Endothelial cell (in vitro differentiated cells): Measurements from ENCODE around the gene EME2. TPM values are rescaled to one million over a fixed set of nuclear protein-coding genes. Genes with fewer than 3 reads are reported as not detected.

Experiments used
- DNase-seq: peaks from one replicate; pipeline ENCODE4 v3.0.0; 2021; ENCODE audit warnings: low spot score
- H3K27ac Mint-ChIP-seq: one replicate; pipeline ENCODE4 v1.8.0; 2021; ENCODE audit warnings: mixed read lengths, inconsistent platforms; ENCODE audit not compliant: unreplicated experiment
- H3K27me3 Mint-ChIP-seq: one replicate; pipeline ENCODE4 v1.8.0; 2021; ENCODE audit warnings: mild to moderate bottlenecking, moderate library complexity, mixed read lengths, inconsistent platforms; ENCODE audit not compliant: unreplicated experiment
- H3K36me3 Mint-ChIP-seq: one replicate; pipeline ENCODE4 v1.8.0; 2021; ENCODE audit warnings: mild to moderate bottlenecking, low read depth, mixed read lengths, inconsistent platforms; ENCODE audit not compliant: unreplicated experiment
- H3K4me1 Mint-ChIP-seq: one replicate; pipeline ENCODE4 v1.8.0; 2021; ENCODE audit warnings: mild to moderate bottlenecking, mixed read lengths, inconsistent platforms; ENCODE audit not compliant: unreplicated experiment
- H3K4me3 Mint-ChIP-seq: one replicate; pipeline ENCODE4 v1.8.0; 2021; ENCODE audit warnings: mild to moderate bottlenecking, mixed read lengths, inconsistent platforms; ENCODE audit not compliant: unreplicated experiment
- H3K9me3 Mint-ChIP-seq: one replicate; pipeline ENCODE4 v1.8.0; 2021; ENCODE audit warnings: mixed read lengths, inconsistent platforms; ENCODE audit not compliant: unreplicated experiment
- CTCF ChIP-seq: fragments of 200-600 bp; sonication (generic); IDR thresholded peaks from one replicate; pipeline ENCODE4 v1.5.0; 2021; ENCODE audit warnings: antibody characterized with exemption; ENCODE audit not compliant: unreplicated experiment
- total RNA-seq: library from RNA; stranded (reverse); fragmentation: NEBNext Ultra II Directional; extraction: Animal tissue kit (Norgen Biotek cat#: 25700); gene quantifications from one replicate; pipeline ENCODE4 v1.2.1, GENCODE V29; 2021; ENCODE audit not compliant: unreplicated experiment

EME2 gene
- total RNA-seq, 1 donor from 2014 or later: 25.4 TPM

DNA sequence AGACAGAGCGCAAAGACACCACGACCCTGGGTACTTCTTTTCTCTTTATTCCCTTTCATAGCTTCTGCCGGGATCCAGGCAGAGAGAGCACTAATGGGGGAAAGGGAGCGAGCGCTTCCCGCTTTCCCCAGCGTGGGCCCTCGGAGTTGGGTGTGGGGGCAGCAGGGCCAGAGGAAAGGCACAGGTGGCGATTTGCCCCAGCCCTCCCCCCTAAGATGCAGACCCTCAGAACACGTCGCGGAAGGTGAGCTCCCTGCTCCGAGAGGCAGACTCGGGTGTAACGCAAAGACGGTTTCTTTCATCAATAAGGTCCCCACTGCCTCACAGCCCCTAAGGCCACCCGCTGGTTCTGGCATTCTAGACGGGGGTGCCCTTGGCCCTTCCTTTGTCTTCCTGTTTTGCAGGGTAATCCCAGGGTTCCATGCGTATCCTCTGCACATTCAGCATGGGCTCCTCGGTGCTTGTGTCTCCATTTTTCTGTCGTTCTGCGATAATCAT lies 697 bp upstream of the EME2 start:
- no peak for TF ChIP-seq CTCF
- H3K9me3 Mint-ChIP-seq: no peaks in the 10 kb centered on the region
- peaks cover 5% of the 10 kb centered on the region for H3K36me3 Mint-ChIP-seq
- peak overlapping the region; percentile 97 for H3K4me3 Mint-ChIP-seq
- no peak for DNase-seq
- peaks cover 10% of the 10 kb centered on the region for H3K4me1 Mint-ChIP-seq
- peaks cover 13% of the 10 kb centered on the region for H3K27me3 Mint-ChIP-seq
- H3K27ac Mint-ChIP-seq: peak overlapping the region; percentile 90

GRCh38 chr16:1772908-1773702 lies 495 bp downstream of the EME2 start, which contains the start of gene MRPS34:
Gene MRPS34 (minus strand): TSS chr16:1773134. CDS start chr16:1773119, 15 bp downstream.
- peak; percentile 86 for DNase-seq
- peak; percentile 92 for TF ChIP-seq CTCF
- peak within 1 kb of the TSS; percentile 97 for H3K4me3 Mint-ChIP-seq
- H3K4me1 Mint-ChIP-seq: peaks cover 10% of the 10 kb centered on the region
- peaks cover 13% of the 10 kb centered on the region for H3K27me3 Mint-ChIP-seq
- peak within 1 kb of the TSS; percentile 90 for H3K27ac Mint-ChIP-seq
- H3K9me3 Mint-ChIP-seq: no peaks in the 10 kb centered on the region
- peaks cover under 1% of the 10 kb centered on the region for H3K36me3 Mint-ChIP-seq

- H3K36me3 Mint-ChIP-seq: no peaks in the 10 kb centered on the region
- peaks cover 13% of the 10 kb centered on the region for H3K27me3 Mint-ChIP-seq
- H3K27ac Mint-ChIP-seq: no peak overlapping the region
- TF ChIP-seq CTCF: no peak
- H3K9me3 Mint-ChIP-seq: no peaks in the 10 kb centered on the region
- peak overlapping the region; percentile 86 for H3K4me3 Mint-ChIP-seq
- peaks cover 10% of the 10 kb centered on the region for H3K4me1 Mint-ChIP-seq
- no peak for DNase-seq
Observed at GRCh38 chr16:1773703-1774447, 1.3 kb downstream of the EME2 start.

- Mint-ChIP-seq H3K27me3 (peaks cover 11% of the 10 kb centered on the region), H3K4me1 (peaks cover 10% of the 10 kb centered on the region), H3K4me3 (no peak overlapping the region), H3K9me3 (no peaks in the 10 kb centered on the region), H3K27ac (no peak overlapping the region), H3K36me3 (no peaks in the 10 kb centered on the region)
- no peak for DNase-seq
- TF ChIP-seq CTCF: no peak
Observed at GRCh38 chr16:1774448-1774780, 1.8 kb downstream of the EME2 start.
